ENCODE results near the gene SLC7A10. TPM values are rescaled to one million over a fixed set of nuclear protein-coding genes. Genes with fewer than 3 reads are reported as not detected.

The SLC7A10 gene
- polyA plus RNA-seq, 1 donor (not counting 4 experiments of a cell fraction or from before 2014, with no cell fraction given) = not detected

DNA sequence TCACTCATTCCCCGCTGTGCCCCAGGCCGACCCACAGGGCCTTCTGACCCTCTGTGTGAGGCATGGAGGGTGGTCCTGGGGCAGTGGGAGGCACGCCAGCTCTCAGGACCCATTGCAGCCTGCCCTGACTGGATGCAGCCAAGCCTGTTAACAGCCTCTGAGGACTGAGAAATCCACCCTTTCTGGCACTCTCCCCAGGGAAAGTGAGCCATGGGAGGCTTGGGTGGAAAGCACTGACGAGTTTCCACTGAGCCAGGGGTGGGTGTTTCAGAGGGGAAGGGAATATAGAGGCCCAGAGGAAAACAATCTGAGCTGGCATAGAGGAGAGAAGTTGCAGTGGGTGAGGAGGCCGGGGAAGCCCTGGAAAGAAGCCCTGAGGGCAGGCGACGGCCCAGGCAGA is 30.6 kb upstream of the SLC7A10 start:
- Histone ChIP-seq H3K9me3 (ENCODE audit: control insufficient read depth, low read depth, low read length) (peaks cover 2% of the 10 kb centered on the region), H3K36me3 (ENCODE audit: control insufficient read depth in 2 of 2, extremely low read depth in 1 of 2, insufficient read depth in 2 of 2, low read length in 2 of 2) (no peaks in the 10 kb centered on the region), H4K20me1 (ENCODE audit: control insufficient read depth, extremely low read depth, insufficient read depth, low read length) (no peaks in the 10 kb centered on the region), H3K27ac (ENCODE audit: control insufficient read depth, insufficient read depth, low read length) (no peak overlapping the region), H3K9ac (ENCODE audit: control insufficient read depth, extremely low read depth, insufficient read depth, low read length) (no peak overlapping the region), H3K4me3 (ENCODE audit: control insufficient read depth in 2 of 3, extremely low read depth in 1 of 3, insufficient read depth in 2 of 3, low read depth in 1 of 3, low read length in 3 of 3) (no peak overlapping the region), H3K9me1 (ENCODE audit: control insufficient read depth, extremely low read depth, insufficient read depth, low read length) (no peaks in the 10 kb centered on the region), H3K4me2 (ENCODE audit: control insufficient read depth, extremely low read depth, insufficient read depth, low read depth, low read length) (no peak overlapping the region), H2AFZ (ENCODE audit: control insufficient read depth, low read length) (no peak overlapping the region), H3K79me2 (ENCODE audit: control insufficient read depth, insufficient read depth, low read length) (no peaks in the 10 kb centered on the region), H3K27me3 (ENCODE audit: control insufficient read depth, extremely low read depth, insufficient read depth, low read length) (no peaks in the 10 kb centered on the region), H3K4me1 (ENCODE audit: control insufficient read depth, extremely low read depth, insufficient read depth, low read length) (no peaks in the 10 kb centered on the region)
- FAIRE-seq = no peak
- TF ChIP-seq, protein P1, sequence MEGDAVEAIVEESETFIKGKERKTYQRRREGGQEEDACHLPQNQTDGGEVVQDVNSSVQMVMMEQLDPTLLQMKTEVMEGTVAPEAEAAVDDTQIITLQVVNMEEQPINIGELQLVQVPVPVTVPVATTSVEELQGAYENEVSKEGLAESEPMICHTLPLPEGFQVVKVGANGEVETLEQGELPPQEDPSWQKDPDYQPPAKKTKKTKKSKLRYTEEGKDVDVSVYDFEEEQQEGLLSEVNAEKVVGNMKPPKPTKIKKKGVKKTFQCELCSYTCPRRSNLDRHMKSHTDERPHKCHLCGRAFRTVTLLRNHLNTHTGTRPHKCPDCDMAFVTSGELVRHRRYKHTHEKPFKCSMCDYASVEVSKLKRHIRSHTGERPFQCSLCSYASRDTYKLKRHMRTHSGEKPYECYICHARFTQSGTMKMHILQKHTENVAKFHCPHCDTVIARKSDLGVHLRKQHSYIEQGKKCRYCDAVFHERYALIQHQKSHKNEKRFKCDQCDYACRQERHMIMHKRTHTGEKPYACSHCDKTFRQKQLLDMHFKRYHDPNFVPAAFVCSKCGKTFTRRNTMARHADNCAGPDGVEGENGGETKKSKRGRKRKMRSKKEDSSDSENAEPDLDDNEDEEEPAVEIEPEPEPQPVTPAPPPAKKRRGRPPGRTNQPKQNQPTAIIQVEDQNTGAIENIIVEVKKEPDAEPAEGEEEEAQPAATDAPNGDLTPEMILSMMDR (optimal IDR thresholded peaks at IDR 0.05 in 1 of 3, IDR thresholded peaks at IDR 0.05 in 1 of 3, conservative IDR thresholded peaks at IDR 0.05 in 1 of 3; ENCODE audit: extremely low read depth in 1 of 3, insufficient read depth in 2 of 3, low read length in 3 of 3) = no peak
- TF ChIP-seq EZH2 (IDR thresholded peaks at IDR 0.05; ENCODE audit: low read length) = no peak
- no peak for DNase-seq (ENCODE audit: low read depth, low spot score)
- dilution Hi-C loops (cut with MboI; ENCODE audit: extremely low pct_ligation_motif_present, low sequenced_read_pairs) = no loop called here

DNA sequence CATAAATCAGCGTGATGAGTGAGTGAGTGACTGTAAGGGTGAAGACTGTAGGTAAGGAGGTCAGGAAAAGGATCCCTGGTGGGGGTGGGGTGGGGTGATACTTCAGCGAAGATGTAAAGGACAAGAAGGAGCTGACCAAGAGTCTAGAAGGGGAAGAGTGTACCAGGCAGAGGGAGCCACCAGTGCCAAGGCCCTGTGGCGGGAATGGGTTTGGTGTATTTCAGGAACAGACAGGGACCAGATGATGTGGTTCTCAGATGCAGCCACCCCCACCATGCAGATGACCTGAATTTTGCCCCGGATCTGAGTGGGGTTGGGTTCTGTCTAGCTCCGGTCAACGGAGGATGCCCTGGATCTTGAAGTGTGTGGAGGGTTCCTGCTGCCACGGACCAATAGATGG is 30.1 kb upstream of the SLC7A10 start:
- DNase-seq (ENCODE audit: low read depth, low spot score) (no peak), FAIRE-seq (no peak)
- Histone ChIP-seq H3K27ac (ENCODE audit: control insufficient read depth, insufficient read depth, low read length) (no peak overlapping the region), H4K20me1 (ENCODE audit: control insufficient read depth, extremely low read depth, insufficient read depth, low read length) (no peaks in the 10 kb centered on the region), H3K27me3 (ENCODE audit: control insufficient read depth, extremely low read depth, insufficient read depth, low read length) (no peaks in the 10 kb centered on the region), H3K79me2 (ENCODE audit: control insufficient read depth, insufficient read depth, low read length) (no peaks in the 10 kb centered on the region), H3K36me3 (ENCODE audit: control insufficient read depth in 2 of 2, extremely low read depth in 1 of 2, insufficient read depth in 2 of 2, low read length in 2 of 2) (no peaks in the 10 kb centered on the region), H3K9me1 (ENCODE audit: control insufficient read depth, extremely low read depth, insufficient read depth, low read length) (no peaks in the 10 kb centered on the region), H3K4me1 (ENCODE audit: control insufficient read depth, extremely low read depth, insufficient read depth, low read length) (no peaks in the 10 kb centered on the region), H3K4me3 (ENCODE audit: control insufficient read depth in 2 of 3, extremely low read depth in 1 of 3, insufficient read depth in 2 of 3, low read depth in 1 of 3, low read length in 3 of 3) (no peak overlapping the region), H3K4me2 (ENCODE audit: control insufficient read depth, extremely low read depth, insufficient read depth, low read depth, low read length) (no peak overlapping the region), H3K9me3 (ENCODE audit: control insufficient read depth, low read depth, low read length) (peaks cover 2% of the 10 kb centered on the region), H2AFZ (ENCODE audit: control insufficient read depth, low read length) (no peak overlapping the region), H3K9ac (ENCODE audit: control insufficient read depth, extremely low read depth, insufficient read depth, low read length) (no peak overlapping the region)
- dilution Hi-C loops (cut with MboI; ENCODE audit: extremely low pct_ligation_motif_present, low sequenced_read_pairs) = no loop called here
- TF ChIP-seq, protein P1 (optimal IDR thresholded peaks at IDR 0.05 in 1 of 3, IDR thresholded peaks at IDR 0.05 in 1 of 3, conservative IDR thresholded peaks at IDR 0.05 in 1 of 3; ENCODE audit: extremely low read depth in 1 of 3, insufficient read depth in 2 of 3, low read length in 3 of 3) = no peak
- TF ChIP-seq EZH2 (IDR thresholded peaks at IDR 0.05; ENCODE audit: low read length) = no peak

All from keratinocyte (primary cell).